HUDEP-2 (cell line): ENCODE results near the gene SLC38A2.

Experiments
- DNase-seq, 76 experiments: peaks; one replicate each; lab custom pipeline; 2025; ENCODE audit not compliant: unreplicated experiment in 76 of 76; lab: John Stamatoyannopoulos, UW

The SLC38A2 gene

DNA sequence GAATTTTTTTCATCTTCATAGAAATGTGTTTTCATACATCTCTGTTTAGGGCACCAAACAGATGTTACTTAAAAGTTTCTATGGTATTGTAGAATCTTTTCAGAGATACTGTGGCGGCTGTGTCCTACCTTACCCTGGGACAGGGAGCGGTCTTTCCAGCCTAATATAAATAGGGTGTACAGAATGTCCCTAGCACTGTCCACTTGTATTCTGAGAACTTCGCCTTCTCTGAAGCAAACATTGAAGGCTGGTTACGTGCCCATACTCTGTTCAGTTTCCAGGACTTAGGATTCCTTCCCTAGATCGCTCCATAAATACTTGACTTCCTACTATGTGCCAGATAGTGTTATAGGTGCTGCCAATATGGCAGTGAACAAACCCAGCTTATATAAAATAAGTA lies 24.3 kb upstream of the SLC38A2 start:
- DNase-seq: no peak

DNA sequence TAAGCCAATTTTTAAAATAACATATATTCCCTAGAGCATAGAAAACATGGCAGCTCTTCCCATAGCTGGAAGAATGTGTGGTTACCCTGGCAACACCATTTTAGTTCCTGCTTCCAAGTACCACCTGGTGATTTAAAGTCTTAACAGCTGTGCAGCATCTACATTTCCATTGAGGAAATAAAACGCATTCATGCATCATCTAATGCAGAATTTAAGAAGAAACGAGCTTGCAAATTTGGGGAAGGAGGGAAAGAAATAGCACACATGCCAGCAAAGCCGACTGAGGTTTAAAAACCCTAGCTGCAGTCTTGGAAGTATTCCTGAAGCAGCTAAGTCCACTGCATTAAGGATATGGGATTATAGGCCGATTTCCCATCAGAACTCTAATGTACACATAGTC lies 22.8 kb upstream of the SLC38A2 start:
- no peak for DNase-seq

DNA sequence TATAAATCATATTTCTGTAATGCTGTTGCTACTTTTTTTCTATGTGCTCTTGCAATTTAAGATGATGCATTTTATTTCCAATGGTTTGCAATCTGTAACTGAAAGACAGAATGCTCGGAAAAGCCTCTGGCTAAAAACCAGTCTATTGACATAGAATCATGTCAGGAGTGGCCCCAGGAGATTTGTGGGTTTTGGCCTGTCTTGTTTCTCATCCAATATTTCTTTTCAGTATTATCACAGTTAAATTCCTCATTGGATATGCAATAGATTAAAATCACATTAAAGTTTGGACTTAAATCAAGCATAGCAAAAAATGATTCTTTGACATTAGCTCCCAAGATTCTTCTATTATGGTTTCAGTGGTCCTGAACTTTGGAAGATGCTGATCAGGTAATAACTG lies 19.1 kb upstream of the SLC38A2 start:
- DNase-seq: no peak

DNA sequence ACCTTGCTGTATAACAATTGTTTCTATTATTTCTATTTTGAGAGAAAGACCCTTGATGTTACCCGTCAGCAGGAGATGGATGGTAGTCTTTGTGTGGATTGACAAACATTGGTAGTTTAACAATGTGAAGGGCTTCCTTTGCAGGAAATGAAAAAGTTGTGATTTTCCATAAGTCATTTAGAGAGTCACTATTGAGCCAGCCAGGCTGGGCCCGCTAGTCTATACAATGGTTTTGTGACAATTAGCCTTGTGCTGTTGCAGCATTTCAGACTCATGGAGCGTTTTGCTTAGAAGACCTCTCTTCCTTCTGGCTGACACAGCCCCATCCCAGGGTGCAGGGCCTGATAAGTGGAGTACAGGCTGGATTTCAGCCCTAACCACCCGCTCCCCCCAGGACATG lies 18.3 kb upstream of the SLC38A2 start:
- no peak for DNase-seq

DNA sequence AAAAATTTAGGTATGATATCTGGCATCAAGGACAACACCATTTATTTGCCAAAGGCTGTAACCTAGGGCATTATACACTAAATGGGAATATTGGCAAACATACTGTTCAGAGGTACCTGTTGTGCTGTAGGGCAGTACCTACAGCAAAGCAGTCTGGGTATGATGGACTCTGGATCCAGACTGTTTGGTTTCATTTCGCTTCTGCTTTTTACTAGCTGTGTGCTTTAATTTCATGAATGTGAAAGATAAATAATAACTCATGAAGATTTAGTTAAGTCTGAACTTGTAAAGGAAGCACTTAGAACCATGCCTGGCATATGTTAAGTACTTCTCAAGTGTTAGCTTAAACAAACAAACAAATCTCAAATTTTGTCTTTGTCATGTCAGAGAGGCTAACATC lies 17.7 kb upstream of the SLC38A2 start:
- no peak for DNase-seq

DNA sequence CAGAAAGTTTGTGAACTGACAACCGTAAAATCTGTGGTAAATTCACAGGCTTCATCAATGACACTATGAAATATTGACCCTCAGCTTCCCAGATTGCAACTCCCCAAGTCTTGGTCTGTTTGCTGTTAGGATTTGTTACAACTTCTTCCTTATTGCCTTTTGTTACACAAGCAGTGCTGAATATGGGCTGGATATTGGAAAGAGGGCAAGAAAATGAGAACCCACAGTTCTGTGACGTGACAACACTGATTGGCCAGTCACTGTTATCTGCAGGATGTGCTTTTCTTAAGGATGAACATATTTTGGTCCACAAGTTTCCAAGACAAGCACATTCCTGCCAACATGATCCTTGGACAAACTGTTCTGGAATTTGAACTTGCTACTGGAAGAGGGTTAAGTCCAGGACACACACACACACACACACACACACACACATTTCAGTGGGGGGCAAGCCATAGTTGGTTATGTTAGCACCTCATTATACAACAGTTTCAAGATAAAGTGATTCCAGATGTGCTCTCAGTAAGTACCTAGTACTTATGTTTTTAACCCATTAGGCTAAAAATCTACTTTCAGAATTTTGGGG lies 16.6 kb upstream of the SLC38A2 start:
- no peak for DNase-seq

DNA sequence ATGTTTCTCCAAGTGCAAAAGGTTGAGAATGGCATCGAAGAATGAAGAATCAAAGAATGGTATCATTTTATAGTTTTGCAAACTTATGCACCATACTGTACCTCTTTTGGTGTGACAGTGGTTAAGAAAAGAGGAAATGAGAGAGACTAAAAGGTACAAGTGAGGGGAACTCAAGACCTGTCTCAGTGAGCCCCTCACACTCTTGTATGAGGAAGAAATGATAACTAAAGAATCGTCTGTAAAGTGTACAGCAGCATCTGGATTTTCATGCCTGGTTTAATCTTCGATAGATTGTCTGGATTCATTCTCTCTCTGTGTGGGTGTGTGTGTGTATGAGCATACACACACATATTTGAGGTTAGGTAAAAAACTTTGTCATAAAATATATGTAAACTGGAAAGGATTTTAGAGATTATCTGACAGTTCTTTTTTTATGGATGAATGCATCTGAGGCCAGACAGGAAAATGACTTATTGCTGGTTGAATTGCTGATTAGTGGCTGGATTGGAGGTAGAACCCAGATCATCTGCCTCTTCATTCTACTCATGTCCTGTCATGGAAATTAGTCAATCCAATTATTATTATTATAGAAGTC lies 16.0 kb upstream of the SLC38A2 start:
- no peak for DNase-seq

DNA sequence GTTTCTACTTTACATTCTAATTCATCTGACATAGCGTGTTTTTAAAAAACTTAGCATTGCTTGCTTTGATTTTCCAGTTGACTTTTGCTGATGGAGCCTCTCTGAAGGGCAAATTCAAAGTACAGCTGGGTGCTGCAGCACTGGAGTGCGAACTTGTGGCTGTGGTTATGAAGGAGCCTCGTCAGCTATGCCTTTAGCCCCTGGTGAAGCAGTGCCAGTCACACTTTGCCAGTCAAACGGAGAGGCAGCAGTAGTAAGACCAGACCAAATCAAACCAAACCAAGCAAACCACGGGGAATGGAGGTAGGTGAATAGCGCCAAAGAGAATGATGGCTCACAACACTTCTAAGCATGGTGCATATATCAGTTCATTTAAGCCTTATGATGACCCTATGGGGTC lies 15.1 kb upstream of the SLC38A2 start:
- no peak for DNase-seq

DNA sequence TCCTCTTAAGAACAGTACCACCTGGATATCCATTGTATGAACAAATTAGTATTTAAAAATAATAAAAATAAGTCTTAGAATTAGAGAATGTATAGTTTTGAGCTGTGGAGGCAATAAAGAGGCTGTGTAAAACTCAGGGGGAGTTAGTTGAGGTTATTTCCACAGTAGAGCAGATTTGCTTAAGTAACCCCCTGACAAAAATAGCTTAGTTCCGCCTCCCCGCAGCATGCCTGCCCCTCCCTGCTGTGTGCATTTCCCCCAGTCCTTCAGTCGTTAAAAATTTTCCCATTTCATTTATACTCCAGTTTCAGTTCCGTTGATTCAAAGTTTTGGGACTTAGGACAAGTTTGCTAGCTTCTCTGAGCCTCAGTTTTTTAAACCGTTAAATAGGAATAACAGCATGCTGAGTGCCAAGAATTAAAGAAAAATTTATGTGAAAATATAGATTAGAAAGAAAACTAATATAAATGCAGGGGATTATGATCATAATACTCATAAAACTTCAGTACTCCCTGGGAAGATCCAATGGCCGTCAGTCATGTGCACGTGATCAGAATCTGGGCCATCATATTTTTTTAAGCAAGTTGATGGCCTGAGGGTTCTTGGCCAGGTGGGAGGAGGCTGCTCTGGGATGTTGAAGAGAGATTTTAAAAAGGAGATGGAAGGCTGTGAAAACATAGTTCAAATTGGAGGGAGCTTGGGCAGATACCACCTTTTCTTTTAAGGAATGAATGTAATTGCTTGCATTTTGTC lies 14.5 kb upstream of the SLC38A2 start:
- DNase-seq: no peak

DNA sequence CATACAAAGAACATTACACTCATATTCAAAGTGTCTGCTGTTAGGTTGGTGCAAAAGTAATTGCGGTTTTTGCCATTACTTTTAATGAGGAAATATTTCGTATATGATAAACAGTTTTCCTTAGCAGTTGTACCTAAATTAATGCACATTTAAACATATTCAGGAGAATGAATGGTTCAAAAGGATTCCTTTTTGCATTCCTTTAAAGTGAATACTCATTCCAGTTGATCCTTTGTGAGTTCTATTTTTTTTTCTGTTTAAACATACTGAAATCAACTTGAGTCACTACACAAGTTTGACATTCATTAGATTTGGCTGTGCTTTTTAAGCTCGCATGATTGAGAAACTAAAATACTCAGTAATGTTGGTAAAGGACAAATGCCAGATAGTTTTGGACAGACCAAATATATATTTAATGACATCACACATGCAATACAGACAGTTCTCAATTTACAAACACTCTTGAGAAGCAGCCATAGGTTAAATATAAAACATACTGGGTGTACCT lies 13.8 kb upstream of the SLC38A2 start:
- DNase-seq: no peak

DNA sequence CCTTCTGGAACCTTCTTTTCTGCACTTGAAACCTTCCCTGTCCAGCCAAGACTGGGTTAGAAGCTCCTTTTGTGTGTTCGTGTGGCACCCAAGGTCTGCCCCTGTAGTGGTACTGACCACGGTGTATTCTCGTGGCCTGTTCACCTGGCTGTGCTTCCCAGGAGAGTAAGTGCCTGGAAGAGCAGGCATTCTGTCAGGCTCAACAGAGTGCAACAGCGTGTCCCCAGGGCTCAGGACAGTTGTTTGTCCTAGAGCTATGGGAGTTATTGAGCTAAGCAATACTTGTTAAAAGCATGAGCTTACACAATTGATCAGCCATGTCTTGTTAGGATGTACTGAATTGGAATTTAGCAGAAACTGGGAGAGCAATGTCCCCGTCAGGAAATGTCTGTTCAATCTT lies 12.9 kb upstream of the SLC38A2 start:
- no peak for DNase-seq

DNA sequence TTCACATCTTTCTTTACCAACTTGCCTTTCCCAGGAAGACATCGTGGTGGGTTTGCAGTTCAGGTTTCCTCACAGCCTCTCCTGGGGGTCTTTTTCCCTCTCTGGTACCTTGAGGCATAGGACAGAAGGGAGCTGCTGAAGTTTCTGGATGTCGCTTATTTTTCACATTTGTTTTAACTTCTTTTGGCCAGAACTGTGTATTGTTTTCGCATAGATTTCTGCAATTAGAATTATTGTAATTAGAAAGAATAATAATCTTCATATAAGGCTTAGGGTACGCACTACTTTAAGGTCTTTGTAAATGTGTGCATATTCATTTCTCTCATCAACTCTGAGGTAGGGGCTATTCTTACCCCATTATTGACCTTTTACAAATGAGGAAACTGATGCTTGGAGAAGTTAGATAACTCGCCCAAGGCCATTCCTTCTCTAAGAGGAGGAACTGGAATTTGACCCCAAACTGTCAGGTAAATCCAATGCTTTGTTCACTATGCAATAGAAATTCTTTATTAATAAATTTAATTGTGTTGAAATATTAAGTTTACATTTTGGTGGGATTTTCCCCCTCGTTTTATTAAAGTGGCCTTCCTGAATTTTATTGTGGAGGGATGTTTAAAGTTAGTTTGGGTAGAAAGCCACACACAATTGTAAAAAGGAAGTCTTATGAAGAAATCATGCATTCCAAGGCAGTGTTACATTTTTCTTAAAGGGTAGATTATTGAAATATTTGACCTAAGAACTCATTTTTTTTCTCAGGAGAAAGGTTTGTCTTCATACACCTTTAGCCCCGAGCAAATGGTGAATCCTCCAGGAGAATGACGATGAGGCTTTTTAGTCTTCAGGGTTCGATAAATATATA lies 12.1 kb upstream of the SLC38A2 start:
- DNase-seq: no peak

DNA sequence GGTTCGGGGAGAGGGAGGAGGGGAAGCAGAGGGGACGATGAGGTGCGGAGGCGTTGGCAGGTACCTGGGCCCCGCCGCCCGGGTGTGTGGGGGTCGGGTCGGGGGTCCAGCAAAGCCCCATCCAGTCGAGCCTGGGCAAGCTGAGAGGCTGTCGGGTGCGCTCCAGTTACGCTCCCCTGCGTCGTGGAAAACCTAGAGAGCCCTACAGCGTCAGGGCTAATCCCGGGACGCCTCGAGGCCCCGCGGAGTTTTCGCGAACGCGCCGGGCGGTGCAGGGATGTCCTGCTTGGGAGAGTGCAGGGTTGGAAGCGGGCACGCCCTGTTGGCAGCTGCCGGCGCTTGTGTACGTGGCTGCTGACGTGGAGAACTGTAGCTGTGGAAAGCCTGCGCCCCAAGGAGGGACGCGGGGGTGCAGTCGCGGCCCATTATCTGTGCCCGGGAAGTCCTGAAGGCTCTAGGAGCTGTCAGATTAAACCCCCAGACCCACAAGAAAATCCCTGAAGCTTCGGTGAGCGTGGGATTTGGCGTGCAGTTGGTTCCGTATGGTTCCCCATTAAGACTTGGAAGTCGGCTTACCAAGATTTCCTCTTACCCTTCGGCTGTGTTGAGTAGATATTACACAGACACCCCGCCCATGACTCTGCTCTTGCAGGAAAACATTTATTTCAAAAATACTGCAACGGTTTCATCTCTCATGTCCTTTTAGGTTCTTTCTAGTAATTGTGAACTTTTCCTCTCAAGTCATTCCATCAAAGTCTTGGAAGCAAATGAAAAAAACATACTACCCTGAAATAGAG lies 11.3 kb upstream of the SLC38A2 start:
- DNase-seq: peak in 72 of 76 experiments; percentile 20 to 79 (median 63)

DNA sequence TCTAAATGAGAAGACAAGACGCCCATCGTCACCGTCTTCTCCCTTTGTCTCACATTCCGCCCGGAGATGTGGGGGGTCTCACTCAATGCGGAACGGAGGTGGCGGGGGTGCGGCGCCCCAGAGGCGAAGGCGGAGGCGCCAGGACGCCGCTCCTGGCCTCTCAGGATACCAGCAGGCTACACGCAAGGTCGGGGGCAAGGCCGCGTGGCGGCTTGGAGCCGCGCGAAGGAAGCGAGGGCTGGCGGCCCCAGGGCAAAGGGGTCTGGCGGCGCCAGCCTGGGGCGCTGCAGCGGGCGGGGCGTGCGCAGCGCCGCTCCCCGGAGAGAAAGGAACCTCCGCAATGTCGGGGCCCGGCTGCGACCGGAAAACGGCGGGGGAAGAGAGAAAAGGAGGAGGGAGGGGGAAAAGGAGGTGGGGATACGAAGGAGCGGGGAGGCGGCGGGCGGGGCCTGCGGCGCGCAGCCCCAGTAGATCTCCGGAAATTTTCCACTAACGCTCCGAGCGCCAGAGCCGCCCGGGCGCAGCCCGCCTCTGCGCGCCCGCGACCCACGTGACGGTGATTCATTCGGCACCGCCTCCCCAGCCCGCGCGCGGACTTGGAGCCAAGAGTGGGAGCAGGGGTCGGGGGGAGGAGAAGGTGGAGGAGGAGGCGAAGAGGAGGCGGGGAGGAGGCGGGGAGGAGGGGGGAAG lies 10.5 kb upstream of the SLC38A2 start:
- peak in 74 of 76 experiments; percentile 50 to 95 (median 88) for DNase-seq

DNA sequence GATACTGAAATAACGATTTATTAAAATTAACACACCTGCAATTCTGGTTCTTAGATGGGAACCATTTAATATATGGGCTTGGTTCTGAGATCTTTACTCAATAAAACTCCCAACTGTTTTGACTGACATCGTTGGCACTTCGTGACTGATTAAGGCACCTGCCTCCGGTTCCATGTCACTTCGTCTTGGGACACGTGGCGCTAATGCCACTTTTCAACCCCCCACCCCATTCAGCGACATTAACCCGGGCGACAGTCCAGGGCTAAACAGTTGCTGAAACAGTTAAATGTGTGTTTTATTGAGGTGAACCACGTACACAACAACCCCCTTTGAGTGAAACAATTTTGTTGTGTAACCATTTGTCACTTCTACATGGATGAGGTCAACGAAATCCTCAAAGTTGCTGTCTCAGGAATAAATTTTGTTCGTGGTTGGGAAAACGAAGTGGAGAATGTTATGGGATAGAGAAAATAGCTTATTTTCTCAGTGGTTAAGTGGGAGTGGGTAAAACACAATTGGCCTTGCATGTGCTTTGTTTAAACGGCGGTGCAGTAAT lies 9.9 kb upstream of the SLC38A2 start:
- DNase-seq: peak in 2 of 76 experiments; percentile 6 to 21

DNA sequence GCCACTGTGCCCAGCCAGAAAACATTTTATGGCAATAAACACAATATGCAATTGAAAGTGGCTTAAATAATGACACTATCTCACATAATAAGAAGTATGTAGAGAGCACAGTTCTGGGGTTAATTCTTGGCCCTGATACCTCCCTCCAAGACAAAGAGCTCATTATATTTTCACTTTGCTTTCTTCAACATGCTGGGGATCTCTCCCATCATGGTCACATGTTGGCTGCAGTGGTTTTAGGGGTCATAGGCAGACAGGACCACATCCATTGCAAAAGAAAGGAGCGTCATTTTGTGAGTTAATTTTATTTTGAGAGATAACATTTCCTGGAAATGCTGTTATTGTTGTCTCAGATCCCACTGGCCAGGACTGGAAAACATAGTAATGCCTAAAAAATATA lies 8.3 kb upstream of the SLC38A2 start:
- no peak for DNase-seq

DNA sequence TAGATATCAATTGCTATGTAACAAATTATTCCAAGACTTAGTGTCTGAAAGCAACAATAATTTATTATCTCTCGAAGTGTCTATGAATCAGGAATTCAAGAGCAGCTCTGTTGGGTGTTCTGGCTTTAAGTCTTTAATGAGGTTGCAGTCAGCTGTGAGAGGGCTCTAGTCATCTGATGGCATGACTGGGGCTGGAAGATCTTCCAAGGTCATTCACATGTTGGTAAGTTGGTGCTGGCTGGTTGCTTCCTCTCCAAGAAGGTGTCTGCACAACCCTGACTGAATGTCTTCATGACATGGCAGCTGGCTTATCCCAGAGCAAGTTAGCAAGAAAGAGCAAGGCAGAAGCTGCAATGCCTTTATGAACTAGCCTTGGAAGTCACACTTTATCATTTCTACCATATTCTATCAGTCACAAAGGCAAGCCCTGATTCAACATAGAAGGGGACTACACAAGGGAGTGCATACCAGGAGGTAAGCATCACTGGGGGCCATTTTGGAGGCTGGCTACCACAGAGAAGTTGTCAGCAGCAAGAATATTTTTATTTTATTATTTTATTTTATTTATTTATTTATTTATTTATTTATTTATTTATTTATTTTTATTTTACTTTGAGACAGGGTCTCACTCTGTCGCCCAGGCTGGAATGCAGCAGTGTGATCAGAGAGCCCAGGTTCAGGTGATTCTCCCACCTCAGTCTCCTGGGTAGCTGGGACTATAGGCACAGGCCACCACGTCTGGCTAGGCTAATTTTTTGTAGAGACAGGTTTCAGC lies 7.6 kb upstream of the SLC38A2 start:
- DNase-seq: peak in 2 of 76 experiments; percentile 3 to 10

DNA sequence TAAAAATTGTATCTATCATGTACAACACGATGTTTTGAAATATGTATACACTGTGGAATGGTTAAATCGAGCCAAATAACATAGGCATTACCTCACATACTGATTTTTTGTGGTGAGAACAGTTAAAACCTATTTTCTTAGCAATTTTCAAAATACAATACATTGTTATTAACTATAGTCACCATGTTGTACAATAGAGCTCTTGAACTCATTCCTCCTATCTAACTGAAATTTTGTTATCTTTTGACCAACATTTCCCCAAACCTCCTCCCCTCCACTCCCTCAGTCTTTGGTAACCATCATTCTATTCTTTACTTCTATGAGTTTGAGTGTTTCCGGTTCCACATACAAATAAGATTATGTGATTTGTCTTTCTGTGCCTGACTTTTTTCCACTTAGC lies 6.8 kb upstream of the SLC38A2 start:
- DNase-seq: peak in 8 of 76 experiments; percentile 18 to 40 (median 29)

DNA sequence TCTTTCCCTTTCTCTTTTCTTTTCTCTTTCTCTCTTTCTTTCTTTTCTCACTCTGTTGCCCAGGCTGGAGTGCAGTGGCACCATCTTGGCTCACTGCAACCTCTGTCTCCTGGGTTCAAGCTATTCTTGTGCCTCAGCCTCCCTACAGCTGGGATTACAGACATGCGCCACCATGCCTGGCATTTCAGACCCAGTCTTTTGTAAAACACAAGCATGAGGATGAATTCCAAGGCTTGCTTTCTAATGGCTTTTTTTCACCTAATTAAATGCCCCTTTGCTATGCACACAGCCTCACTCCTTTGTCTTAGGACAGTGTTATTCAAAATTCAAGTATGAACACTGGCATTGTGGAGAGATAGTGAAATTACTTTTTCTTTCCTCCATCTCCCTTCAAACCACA lies 6.0 kb upstream of the SLC38A2 start:
- DNase-seq: no peak
